Kidney (tissue), 14 donors: ENCODE results near the gene MYCL. TPM values are rescaled to one million over a fixed set of nuclear protein-coding genes. Genes with fewer than 3 reads are reported as not detected.

ENCODE experiments used
- DNase-seq, 5 donors: peaks; one replicate each; pipeline ENCODE4 v3.0.0-alpha.2; 2013 to 2020
- FAIRE-seq: peaks from 2 replicates; lab custom pipeline; 2012; peaks lifted over from hg19 to GRCh38; lab: Jason Lieb, UNC
- H3K27ac ChIP-seq, 2 donors: one replicate each; pipeline ENCODE4 v1.7.0; 2013; ENCODE audit warnings: low read depth in 2 of 2, low read length in 2 of 2, inconsistent platforms in 1 of 2
- H3K27me3 ChIP-seq: one replicate; pipeline ENCODE4 v1.7.1; 2013; ENCODE audit warnings: low read length, inconsistent platforms; ENCODE audit not compliant: control insufficient read depth, insufficient read depth
- H3K36me3 ChIP-seq, 3 donors: one replicate each; pipeline versions ENCODE4 v1.7.0 to v1.7.1; 2013; ENCODE audit warnings: low read length in 3 of 3, control low read depth in 1 of 3, inconsistent platforms in 1 of 3; ENCODE audit not compliant: insufficient read depth in 3 of 3, control insufficient read depth in 2 of 3
- H3K4me1 ChIP-seq, 3 donors: one replicate each; pipeline versions ENCODE4 v1.7.0 to v1.7.1; 2013; ENCODE audit warnings: low read length in 3 of 3, inconsistent platforms in 1 of 3, low read depth in 1 of 3; ENCODE audit not compliant: control insufficient read depth in 2 of 3, insufficient read depth in 2 of 3
- H3K4me3 ChIP-seq, 3 donors: one replicate each; pipeline versions ENCODE4 v1.7.0 to v1.8.1; 2013; ENCODE audit warnings: low read length in 3 of 3, control low read depth in 1 of 3, inconsistent platforms in 1 of 3
- H3K9ac ChIP-seq, 3 donors: one replicate each; pipeline versions ENCODE4 v1.7.0 to v1.7.1; 2013; ENCODE audit warnings: low read length in 3 of 3, control low read depth in 1 of 3, inconsistent platforms in 1 of 3
- H3K9me3 ChIP-seq, 3 donors: one replicate each; pipeline versions ENCODE4 v1.7.0 to v1.7.1; 2013; ENCODE audit warnings: low read length in 3 of 3, control low read depth in 1 of 3, inconsistent platforms in 1 of 3; ENCODE audit not compliant: control insufficient read depth in 2 of 3, insufficient read depth in 1 of 3
- CTCF ChIP-seq: IDR thresholded peaks from 3 replicates; pipeline ENCODE4 v1.5.1; 2012; ENCODE audit warnings: mild to moderate bottlenecking, moderate library complexity, borderline replicate concordance; ENCODE audit not compliant: insufficient read depth; ENCODE audit errors: extremely low read depth
- intact Hi-C: fragments of 100-400 bp; cut with DNase I; formaldehyde crosslinking; loops from one replicate; pipeline ENCODE4 v1.11.1; 2022
- polyA plus RNA-seq: library from polyadenylated mRNA; stranded (reverse); fragments of 350-450 nt; fragmentation: Illumina TruSeq; extraction: RNeasy Lipid Tissue Mini Kit (QIAGEN cat#74804); gene quantifications from one replicate; pipeline ENCODE4 v1.2.3, GENCODE V29; 2014; ENCODE audit warnings: low read depth, low replicate concordance; ENCODE audit not compliant: insufficient read depth
- total RNA-seq: library from RNA; stranded (reverse); fragmentation: NEBNext Ultra II Directional; extraction: Animal tissue kit (Norgen Biotek cat#: 25700); gene quantifications from one replicate; pipeline ENCODE4 v1.2.1, GENCODE V29; 2021
- donor health status: control.
- donor health status: control.
- donor health status: control.
- donor health status: control.
- donor health status: control.
- donor health status: DM: yes; HTN: yes; CAD: no.
- donor health status: Normal renal cell carcinoma (clear cell type).

The MYCL gene
- total and polyA plus RNA-seq, 2 donors from 2014 or later, result 1.7 to 4.2 TPM

GRCh38 chr1:39908534-39908933, 6.8 kb upstream of the MYCL start:
- Histone ChIP-seq H3K36me3 (no peaks in the 10 kb centered on the region), H3K4me3 (no peak overlapping the region), H3K9ac (no peak overlapping the region), H3K9me3 (no peaks in the 10 kb centered on the region), H3K27me3 (no peaks in the 10 kb centered on the region), H3K4me1 (no peaks in the 10 kb centered on the region), H3K27ac (no peak overlapping the region)
- DNase-seq, result no peak
- no peak for FAIRE-seq
- no peak for TF ChIP-seq CTCF
- intact Hi-C loops, result no loop called here

GRCh38 chr1:39907528-39908453, 6.1 kb upstream of the MYCL start:
- no peaks in the 10 kb centered on the region for H3K36me3 ChIP-seq
- H3K4me1 ChIP-seq, result no peaks in the 10 kb centered on the region
- DNase-seq (no peak), FAIRE-seq (no peak)
- no peak overlapping the region for H3K27ac ChIP-seq
- no peaks in the 10 kb centered on the region for H3K9me3 ChIP-seq
- intact Hi-C loops, result no loop called here
- no peak overlapping the region for H3K4me3 ChIP-seq
- H3K27me3 ChIP-seq, result peaks cover 4% of the 10 kb centered on the region
- no peak for TF ChIP-seq CTCF
- H3K9ac ChIP-seq, result no peak overlapping the region

DNA sequence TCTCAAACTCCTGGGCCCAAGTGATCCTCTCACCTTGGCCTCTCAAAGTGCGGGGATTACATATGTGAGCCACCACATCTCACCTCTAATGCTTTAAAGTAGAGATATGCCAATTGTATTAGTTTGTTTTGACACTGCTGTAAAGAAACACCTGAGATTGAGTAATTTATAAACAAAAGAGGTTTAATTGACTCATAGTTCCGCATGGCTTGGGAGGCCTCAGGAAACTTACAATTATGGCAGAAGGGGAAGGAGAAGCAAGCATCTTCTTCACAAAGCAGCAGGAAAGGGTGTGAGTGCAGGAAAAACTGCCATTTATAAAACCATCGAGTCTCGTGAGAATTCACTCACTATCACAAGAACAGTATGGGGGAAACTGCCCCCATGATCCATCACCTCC, 3.5 kb upstream of the MYCL start:
- DNase-seq (no peak), FAIRE-seq (no peak)
- Histone ChIP-seq H3K27ac (no peak overlapping the region), H3K4me1 (peaks cover 0 to 2% (median 0%) of the 10 kb centered on the region in 3 donors), H3K9ac (no peak overlapping the region), H3K27me3 (peaks cover 4% of the 10 kb centered on the region), H3K9me3 (no peaks in the 10 kb centered on the region), H3K36me3 (no peaks in the 10 kb centered on the region), H3K4me3 (no peak overlapping the region)
- no peak for TF ChIP-seq CTCF
- intact Hi-C loops, result no loop called here
